Calu3 (cell line): Measurements from ENCODE around the gene TSPO2. TPM values are rescaled to one million over a fixed set of nuclear protein-coding genes. Genes with fewer than 3 reads are reported as not detected.

ENCODE experiments used
- BruUV-seq: library from RNA; stranded (reverse); fragments of 400-500 nt; replicated peaks from 2 replicates; lab custom pipeline; 2021; lab: Mats Ljungman, UMichigan
- CTCF ChIA-PET: fragments of 300-600 bp; sonication (Branson Sonifier 250); formaldehyde crosslinking; loops from one replicate; lab custom pipeline; 2022; ENCODE audit warnings: antibody characterized with exemption; lab: Charles Lee
- DNase-seq: peaks from one replicate; pipeline ENCODE4 v3.0.0; 2022
- H3K27ac Mint-ChIP-seq: one replicate; pipeline ENCODE4 v1.8.0; 2022; ENCODE audit warnings: mixed read lengths; ENCODE audit not compliant: unreplicated experiment
- H3K27me3 Mint-ChIP-seq: one replicate; pipeline ENCODE4 v1.8.0; 2022; ENCODE audit warnings: mixed read lengths; ENCODE audit not compliant: unreplicated experiment
- H3K36me3 Mint-ChIP-seq: one replicate; pipeline ENCODE4 v1.8.0; 2022; ENCODE audit warnings: mild to moderate bottlenecking, moderate library complexity, mixed read lengths; ENCODE audit not compliant: insufficient read depth, unreplicated experiment
- H3K4me1 Mint-ChIP-seq: one replicate; pipeline ENCODE4 v1.8.0; 2022; ENCODE audit warnings: mild to moderate bottlenecking, low read depth, mixed read lengths; ENCODE audit not compliant: unreplicated experiment
- H3K4me3 Mint-ChIP-seq: one replicate; pipeline ENCODE4 v1.8.0; 2022; ENCODE audit warnings: mild to moderate bottlenecking, low read depth, moderate library complexity, mixed read lengths; ENCODE audit not compliant: unreplicated experiment
- H3K9me3 Mint-ChIP-seq: one replicate; pipeline ENCODE4 v1.8.0; 2022; ENCODE audit warnings: low read depth, mixed read lengths; ENCODE audit not compliant: unreplicated experiment
- CTCF ChIP-seq: fragments of 200-600 bp; IDR thresholded peaks from one replicate; pipeline ENCODE4 v1.8.0; 2022; ENCODE audit warnings: antibody characterized with exemption; ENCODE audit not compliant: unreplicated experiment
- intact Hi-C: fragments of 100-400 bp; cut with micrococcal nuclease; formaldehyde crosslinking; loops from one replicate; pipeline ENCODE4 v1.10.0; 2022; ENCODE audit not compliant: unreplicated experiment
- total RNA-seq: library from RNA; stranded (reverse); gene quantifications from 2 replicates; pipeline ENCODE4 v1.2.3, GENCODE V29; 2022

TSPO2 gene
- total RNA-seq, 1 experiment from 2014 or later, result not detected

- H3K4me1 Mint-ChIP-seq, result no peaks in the 10 kb centered on the region
- CTCF ChIA-PET, result interaction anchor here (0.7 kb wide), 1 partner anchor 281 kb away, joined by 3 read pairs; no protein-coding TSS in a partner anchor
- no peak overlapping the region for H3K27ac Mint-ChIP-seq
- H3K9me3 Mint-ChIP-seq, result no peaks in the 10 kb centered on the region
- no peak overlapping the region for H3K4me3 Mint-ChIP-seq
- no peaks in the 10 kb centered on the region for H3K27me3 Mint-ChIP-seq
- BruUV-seq, result no TSS peak
- no peaks in the 10 kb centered on the region for H3K36me3 Mint-ChIP-seq
- no peak for TF ChIP-seq CTCF
- intact Hi-C loops, result no loop called here
- no peak for DNase-seq
Measured at GRCh38 chr6:41085182-41085581, 42.9 kb downstream of the TSPO2 start.

- H3K9me3 Mint-ChIP-seq, result no peaks in the 10 kb centered on the region
- intact Hi-C loops, result no loop called here
- no peaks in the 10 kb centered on the region for H3K36me3 Mint-ChIP-seq
- CTCF ChIA-PET, result no interaction called here
- H3K4me1 Mint-ChIP-seq, result no peaks in the 10 kb centered on the region
- no TSS peak for BruUV-seq
- no peak overlapping the region for H3K4me3 Mint-ChIP-seq
- TF ChIP-seq CTCF, result no peak
- no peak overlapping the region for H3K27ac Mint-ChIP-seq
- no peaks in the 10 kb centered on the region for H3K27me3 Mint-ChIP-seq
- no peak for DNase-seq
Measured at GRCh38 chr6:41088451-41088850, 46.2 kb downstream of the TSPO2 start.

- no peak for TF ChIP-seq CTCF
- intact Hi-C loops, result no loop called here
- CTCF ChIA-PET, result interaction anchor here (2.5 kb wide), 1 partner anchor 91 kb away, joined by 7 read pairs; no protein-coding TSS in a partner anchor
- Mint-ChIP-seq H3K9me3 (no peaks in the 10 kb centered on the region), H3K4me1 (no peaks in the 10 kb centered on the region), H3K27me3 (no peaks in the 10 kb centered on the region), H3K27ac (no peak overlapping the region), H3K4me3 (no peak overlapping the region), H3K36me3 (peaks cover 6% of the 10 kb centered on the region)
- DNase-seq, result no peak
- BruUV-seq, result no TSS peak
Measured at GRCh38 chr6:41090841-41091761, 48.8 kb downstream of the TSPO2 start.

- Mint-ChIP-seq H3K27me3 (no peaks in the 10 kb centered on the region), H3K4me3 (no peak overlapping the region), H3K27ac (no peak overlapping the region), H3K36me3 (peaks cover 6% of the 10 kb centered on the region), H3K9me3 (no peaks in the 10 kb centered on the region), H3K4me1 (no peaks in the 10 kb centered on the region)
- TF ChIP-seq CTCF, result peak; percentile 27
- intact Hi-C loops, result loop anchor here (1.0 kb wide), 2 partner anchors 90 to 227 kb away; no protein-coding TSS in a partner anchor
- no peak for DNase-seq
- CTCF ChIA-PET, result interaction anchor here (0.8 to 2.5 kb wide), 2 partner anchors 90 to 228 kb away, joined by 3 to 7 read pairs; no protein-coding TSS in a partner anchor
- no TSS peak for BruUV-seq
Measured at GRCh38 chr6:41092421-41093140, 50.3 kb downstream of the TSPO2 start.
